Hematopoietic multipotent progenitor cell treated with erythropoietin and hydrocortisone succinate and interleukin-3 and kit ligand, for 17 days (in vitro differentiated cells): ENCODE measurements around the gene RADIL.

Experiments used
- DNase-seq: peaks from one replicate; pipeline ENCODE4 v3.0.0-alpha.2; 2015; ENCODE audit warnings: low spot score

The RADIL gene

GRCh38 chr7:4831723-4832495, 51.6 kb downstream of the RADIL start:
- no peak for DNase-seq

GRCh38 chr7:4830176-4830575, 53.3 kb downstream of the RADIL start:
- peak; percentile 23 for DNase-seq

GRCh38 chr7:4828720-4829383, 54.7 kb downstream of the RADIL start:
- no peak for DNase-seq

GRCh38 chr7:4825081-4825480, 58.4 kb downstream of the RADIL start:
- no peak for DNase-seq

GRCh38 chr7:4824120-4824775, 59.3 kb downstream of the RADIL start:
- no peak for DNase-seq

GRCh38 chr7:4823441-4824119, 59.9 kb downstream of the RADIL start:
- no peak for DNase-seq

GRCh38 chr7:4822677-4823076, 60.8 kb downstream of the RADIL start:
- no peak for DNase-seq

GRCh38 chr7:4820967-4821471, 62.5 kb downstream of the RADIL start:
- no peak for DNase-seq

GRCh38 chr7:4820405-4820966, 63.0 kb downstream of the RADIL start:
- no peak for DNase-seq

- DNase-seq: no peak
Observed at GRCh38 chr7:4819560-4820404, 63.7 kb downstream of the RADIL start.

- DNase-seq: no peak
Observed at GRCh38 chr7:4818000-4818794, 65.3 kb downstream of the RADIL start.

GRCh38 chr7:4817178-4817901, 66.2 kb downstream of the RADIL start:
- DNase-seq: no peak

GRCh38 chr7:4816419-4817080, 67.0 kb downstream of the RADIL start:
- no peak for DNase-seq

- no peak for DNase-seq
Observed at GRCh38 chr7:4815609-4816418, 67.7 kb downstream of the RADIL start.

- DNase-seq: no peak
Observed at GRCh38 chr7:4815121-4815520, 68.4 kb downstream of the RADIL start.

GRCh38 chr7:4814433-4814832, 69.1 kb downstream of the RADIL start:
- DNase-seq: no peak

GRCh38 chr7:4809666-4810065, 73.8 kb downstream of the RADIL start:
- DNase-seq: no peak

GRCh38 chr7:4809091-4809591, 74.4 kb downstream of the RADIL start:
- DNase-seq: no peak
